Smooth muscle cell (in vitro differentiated cells): ENCODE data around the gene TUBB2B. TPM values are rescaled to one million over a fixed set of nuclear protein-coding genes. Genes with fewer than 3 reads are reported as not detected.

Experiments
- DNase-seq: peaks from one replicate; lab custom pipeline; 2025; ENCODE audit not compliant: unreplicated experiment; lab: John Stamatoyannopoulos, UW
- H2AFZ ChIP-seq: fragments of 200-600 bp; sonication (generic); 2 replicates; pipeline ENCODE4 v1.6.0; 2016; ENCODE audit warnings: antibody characterized with exemption, low read depth, mild to moderate bottlenecking
- H3F3A ChIP-seq: fragments of 200-600 bp; sonication (generic); 2 replicates; pipeline ENCODE4 v1.6.0; 2017; ENCODE audit warnings: antibody characterized with exemption, low read depth
- H3K27ac ChIP-seq: fragments of 200-600 bp; sonication (generic); 2 replicates; pipeline ENCODE4 v1.5.1; 2016; ENCODE audit warnings: low read depth, mild to moderate bottlenecking
- H3K27me3 ChIP-seq: fragments of 200-600 bp; sonication (generic); 2 replicates; pipeline ENCODE4 v1.6.1; 2016; ENCODE audit warnings: low read depth, mild to moderate bottlenecking
- H3K36me3 ChIP-seq: fragments of 200-600 bp; sonication (generic); 2 replicates; pipeline ENCODE4 v1.5.1; 2016; ENCODE audit warnings: low read depth
- H3K4me1 ChIP-seq: fragments of 200-600 bp; sonication (generic); 2 replicates; pipeline ENCODE4 v1.5.1; 2016; ENCODE audit warnings: low read depth
- H3K4me2 ChIP-seq: fragments of 200-600 bp; sonication (generic); 2 replicates; pipeline ENCODE4 v1.6.0; 2016; ENCODE audit warnings: mild to moderate bottlenecking
- H3K4me3 ChIP-seq: fragments of 200-600 bp; sonication (generic); 2 replicates; pipeline ENCODE4 v1.5.1; 2016; ENCODE audit warnings: mild to moderate bottlenecking
- H3K79me2 ChIP-seq: fragments of 200-600 bp; sonication (generic); 2 replicates; pipeline ENCODE4 v1.6.0; 2016; ENCODE audit warnings: low read depth, mild to moderate bottlenecking
- H3K9ac ChIP-seq: fragments of 200-600 bp; sonication (generic); 2 replicates; pipeline ENCODE4 v1.6.0; 2016; ENCODE audit warnings: low read depth
- H3K9me3 ChIP-seq: fragments of 200-600 bp; sonication (generic); replicated peaks from 2 replicates; pipeline ENCODE4 v1.5.1; 2016; ENCODE audit warnings: low read depth
- H4K20me1 ChIP-seq: fragments of 200-600 bp; sonication (generic); 2 replicates; pipeline ENCODE4 v1.6.0; 2016; ENCODE audit warnings: low read depth
- WGBS: methylation state at CpG from one replicate; pipeline ENCODE4 v1.1.7; 2016; ENCODE audit warnings: low lambda C conversion rate; 5-methylcytosine and 5-hydroxymethylcytosine counted together
- polyA plus RNA-seq: library from polyadenylated mRNA; unstranded; fragments of >200 nt; fragmentation: Nextera tagmentation; extraction: Ambion mirVana; gene quantifications from 2 replicates; pipeline ENCODE4 v1.2.1, GENCODE V29; 2016
- total RNA-seq: library from RNA; depleted of rRNA; stranded (reverse); fragments of >200 nt; gene quantifications from 2 replicates; pipeline ENCODE4 v1.2.3, GENCODE V29; 2014
- TF ChIP-seq, protein P1 (sequence below): fragments of 200-600 bp; sonication (generic); IDR thresholded peaks from 2 replicates; pipeline ENCODE4 v1.5.1; 2017; ENCODE audit warnings: borderline replicate concordance, mild to moderate bottlenecking, antibody characterized with exemption; ENCODE audit not compliant: insufficient read depth, poor library complexity, severe bottlenecking

Gene TUBB2B
- total and polyA plus RNA-seq, 2 experiments from 2014 or later = 22.7 to 62.1 TPM

DNA sequence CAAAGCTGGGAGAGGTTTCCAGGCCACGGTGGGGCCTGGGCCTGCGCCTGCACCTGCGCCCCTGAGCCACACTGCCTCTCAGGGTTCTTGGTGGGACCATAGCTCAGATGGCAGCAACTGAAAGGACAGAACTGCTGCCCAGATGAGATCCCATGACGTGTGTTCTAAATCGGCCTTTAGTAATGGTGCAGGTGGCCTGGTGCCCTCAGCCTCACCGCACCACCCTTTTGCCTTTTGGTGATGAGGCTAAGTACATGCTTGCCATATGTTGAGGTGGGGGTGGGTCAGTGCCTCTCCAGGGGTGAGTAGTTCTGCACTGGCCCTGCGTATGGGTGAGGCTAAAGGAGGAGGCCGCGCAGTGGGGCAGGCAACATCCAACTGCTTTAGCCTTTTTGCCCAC is 38.7 kb upstream of the TUBB2B start:
- H3K79me2 ChIP-seq = peaks cover under 1% of the 10 kb centered on the region
- H3K27me3 ChIP-seq = no peaks in the 10 kb centered on the region
- no peaks in the 10 kb centered on the region for H3K4me1 ChIP-seq
- TF ChIP-seq, protein P1, sequence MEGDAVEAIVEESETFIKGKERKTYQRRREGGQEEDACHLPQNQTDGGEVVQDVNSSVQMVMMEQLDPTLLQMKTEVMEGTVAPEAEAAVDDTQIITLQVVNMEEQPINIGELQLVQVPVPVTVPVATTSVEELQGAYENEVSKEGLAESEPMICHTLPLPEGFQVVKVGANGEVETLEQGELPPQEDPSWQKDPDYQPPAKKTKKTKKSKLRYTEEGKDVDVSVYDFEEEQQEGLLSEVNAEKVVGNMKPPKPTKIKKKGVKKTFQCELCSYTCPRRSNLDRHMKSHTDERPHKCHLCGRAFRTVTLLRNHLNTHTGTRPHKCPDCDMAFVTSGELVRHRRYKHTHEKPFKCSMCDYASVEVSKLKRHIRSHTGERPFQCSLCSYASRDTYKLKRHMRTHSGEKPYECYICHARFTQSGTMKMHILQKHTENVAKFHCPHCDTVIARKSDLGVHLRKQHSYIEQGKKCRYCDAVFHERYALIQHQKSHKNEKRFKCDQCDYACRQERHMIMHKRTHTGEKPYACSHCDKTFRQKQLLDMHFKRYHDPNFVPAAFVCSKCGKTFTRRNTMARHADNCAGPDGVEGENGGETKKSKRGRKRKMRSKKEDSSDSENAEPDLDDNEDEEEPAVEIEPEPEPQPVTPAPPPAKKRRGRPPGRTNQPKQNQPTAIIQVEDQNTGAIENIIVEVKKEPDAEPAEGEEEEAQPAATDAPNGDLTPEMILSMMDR = no peak
- H3F3A ChIP-seq = no peaks in the 10 kb centered on the region
- H3K36me3 ChIP-seq = no peaks in the 10 kb centered on the region
- no peaks in the 10 kb centered on the region for H3K9me3 ChIP-seq
- DNase-seq = no peak
- no peak overlapping the region for H3K9ac ChIP-seq
- H3K4me3 ChIP-seq = no peak overlapping the region
- no peak overlapping the region for H3K4me2 ChIP-seq
- 62% methylated on average over 8 of the region's 9 CpGs for WGBS
- H2AFZ ChIP-seq = no peak overlapping the region
- H3K27ac ChIP-seq = no peak overlapping the region
- H4K20me1 ChIP-seq = peaks cover 7% of the 10 kb centered on the region

DNA sequence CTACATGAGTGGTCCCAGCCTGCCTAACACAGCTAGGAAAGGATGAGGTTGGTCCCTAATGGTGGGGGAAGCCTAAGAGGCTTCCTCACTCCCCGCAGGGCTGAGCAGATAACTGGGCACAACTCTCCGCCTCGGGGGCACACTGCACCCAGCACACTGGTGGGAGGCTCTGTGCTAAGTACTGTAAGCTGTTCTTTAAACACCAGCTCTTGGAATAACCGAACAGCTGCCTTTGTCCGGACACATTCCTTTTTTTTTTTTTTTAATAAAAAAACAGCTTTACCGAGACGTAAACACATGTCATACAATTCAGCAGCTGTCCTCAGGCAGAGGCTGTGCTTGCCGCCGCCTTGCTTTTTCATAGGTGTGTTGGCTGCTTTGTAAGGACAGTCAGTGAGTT is 38.2 kb upstream of the TUBB2B start:
- Histone ChIP-seq H2AFZ (no peak overlapping the region), H3K4me3 (no peak overlapping the region), H3K79me2 (peaks cover 4% of the 10 kb centered on the region), H4K20me1 (peaks cover 12% of the 10 kb centered on the region), H3F3A (no peaks in the 10 kb centered on the region), H3K4me2 (no peak overlapping the region), H3K27me3 (no peaks in the 10 kb centered on the region), H3K27ac (no peak overlapping the region), H3K4me1 (no peaks in the 10 kb centered on the region), H3K9ac (no peak overlapping the region), H3K9me3 (no peaks in the 10 kb centered on the region), H3K36me3 (no peaks in the 10 kb centered on the region)
- 73% methylated on average over 9 of the region's 9 CpGs for WGBS
- no peak for DNase-seq
- TF ChIP-seq, protein P1 = no peak

- H3K4me1 ChIP-seq = peaks cover 5% of the 10 kb centered on the region
- peaks cover 8% of the 10 kb centered on the region for H3K79me2 ChIP-seq
- no peak for DNase-seq
- H3K27ac ChIP-seq = no peak overlapping the region
- H3K4me2 ChIP-seq = no peak overlapping the region
- peaks cover 12% of the 10 kb centered on the region for H4K20me1 ChIP-seq
- H3K27me3 ChIP-seq = no peaks in the 10 kb centered on the region
- TF ChIP-seq, protein P1 = no peak
- H3K4me3 ChIP-seq = no peak overlapping the region
- H3F3A ChIP-seq = no peaks in the 10 kb centered on the region
- H2AFZ ChIP-seq = no peak overlapping the region
- no peaks in the 10 kb centered on the region for H3K9me3 ChIP-seq
- 94% methylated on average over 3 of the region's 3 CpGs for WGBS
- no peak overlapping the region for H3K9ac ChIP-seq
- no peaks in the 10 kb centered on the region for H3K36me3 ChIP-seq
Observed at GRCh38 chr6:3264356-3264755, 36.9 kb upstream of the TUBB2B start.

DNA sequence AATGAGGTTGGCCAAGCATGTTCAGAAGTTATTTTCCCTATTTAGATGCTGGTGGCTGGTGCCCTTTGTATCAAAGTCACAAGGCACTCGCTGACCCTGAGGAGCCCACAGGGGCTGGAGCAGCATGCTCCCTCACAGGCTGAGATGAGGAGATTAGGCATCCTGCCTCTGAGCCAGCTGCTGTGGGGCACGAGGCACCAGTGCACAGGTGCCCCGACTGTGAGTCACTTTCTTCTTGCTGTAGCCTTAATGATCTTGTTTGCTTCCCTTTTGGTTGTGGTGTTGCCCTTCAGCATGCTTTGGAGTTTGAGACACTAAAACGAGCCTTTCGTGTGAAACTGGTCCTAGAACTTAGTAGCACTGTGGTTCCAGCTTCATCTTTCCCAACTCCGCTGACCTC is 35.6 kb upstream of the TUBB2B start:
- peaks cover 9% of the 10 kb centered on the region for H3K4me1 ChIP-seq
- no peak overlapping the region for H2AFZ ChIP-seq
- H3K4me3 ChIP-seq = no peak overlapping the region
- no peak overlapping the region for H3K4me2 ChIP-seq
- peaks cover 11% of the 10 kb centered on the region for H4K20me1 ChIP-seq
- H3K27me3 ChIP-seq = no peaks in the 10 kb centered on the region
- H3K36me3 ChIP-seq = no peaks in the 10 kb centered on the region
- H3K9ac ChIP-seq = no peak overlapping the region
- H3K9me3 ChIP-seq = no peaks in the 10 kb centered on the region
- 88% methylated on average over 6 of the region's 6 CpGs for WGBS
- H3F3A ChIP-seq = no peaks in the 10 kb centered on the region
- peaks cover 10% of the 10 kb centered on the region for H3K79me2 ChIP-seq
- no peak overlapping the region for H3K27ac ChIP-seq
- TF ChIP-seq, protein P1 = no peak
- DNase-seq = no peak
